Activated CD8-positive, alpha-beta memory T cell treated with anti-CD3 and anti-CD28 coated beads for 36 hours (primary cell): ENCODE data around the gene RPL6. TPM values are rescaled to one million over a fixed set of nuclear protein-coding genes. Genes with fewer than 3 reads are reported as not detected.
"Not testable (repeated sequence)": the region's sequence is repeated elsewhere in the genome, so short reads cannot be mapped to it uniquely, and the experiment has no call there.

Experiments used
- CTCF ChIA-PET: fragments of 350-600 bp; sonication (Branson Sonifier 250); formaldehyde crosslinking; loops from one replicate; lab custom pipeline; 2021; ENCODE audit warnings: antibody characterized with exemption; lab: Charles Lee
- POLR2A ChIA-PET: fragments of 350-600 bp; sonication (Branson Sonifier 250); formaldehyde crosslinking; loops from one replicate; lab custom pipeline; 2021; ENCODE audit warnings: antibody characterized with exemption; lab: Charles Lee
- total RNA-seq, 2 experiments: library from RNA; stranded (reverse); gene quantifications; one replicate each; pipeline ENCODE4 v1.2.3, GENCODE V29; 2021

RPL6 gene
- total RNA-seq, 2 experiments from 2014 or later: 1,975 to 1,992 TPM

DNA sequence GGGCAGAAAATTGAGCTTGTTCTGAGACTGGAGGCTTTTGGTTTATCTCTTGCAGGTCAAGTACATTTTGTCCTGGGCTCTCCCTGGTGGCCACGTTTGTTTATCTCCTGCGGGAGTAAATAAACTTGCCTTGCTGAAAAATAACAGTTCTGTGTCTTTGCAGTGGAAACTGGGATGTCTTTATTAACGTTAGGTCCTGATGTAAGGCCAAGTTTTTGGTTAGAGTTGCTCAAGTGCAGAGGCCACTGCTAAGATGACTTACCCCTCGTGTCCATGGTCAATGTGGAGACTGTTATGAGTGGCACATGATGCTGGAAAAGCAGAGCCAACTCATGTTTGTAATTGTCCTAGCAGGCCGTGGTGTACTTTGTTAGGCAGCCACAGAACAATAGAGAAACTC is 13.1 kb upstream of the RPL6 start:
- ChIA-PET POLR2A (no interaction called here), CTCF (interaction anchor here (0.6 kb wide), 1 partner anchor 9 kb away, joined by 4 read pairs; no protein-coding TSS in a partner anchor)

DNA sequence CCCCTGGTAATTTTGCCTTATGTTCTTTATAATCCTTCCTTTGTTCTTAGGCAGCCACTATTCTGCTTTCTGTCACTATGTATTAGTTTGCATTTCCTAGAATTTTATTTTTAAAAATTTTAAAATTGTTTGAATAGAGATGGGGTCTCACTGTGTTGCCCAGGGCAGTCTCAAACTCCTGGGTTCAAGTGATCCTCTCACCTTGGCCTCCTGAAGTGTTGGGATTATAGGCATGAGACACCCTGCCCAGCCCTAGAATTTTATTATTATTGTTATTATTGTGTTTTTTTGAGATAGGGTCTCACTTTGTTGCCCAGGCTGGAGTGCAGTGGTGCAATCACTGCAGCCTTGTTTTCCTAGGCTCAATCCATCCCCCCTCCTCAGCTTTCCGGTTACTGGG is 12.0 kb upstream of the RPL6 start:
- CTCF ChIA-PET: interaction anchor here (0.8 kb wide), 1 partner anchor 10 kb away, joined by 4 read pairs; no protein-coding TSS in a partner anchor
- POLR2A ChIA-PET: no interaction called here

DNA sequence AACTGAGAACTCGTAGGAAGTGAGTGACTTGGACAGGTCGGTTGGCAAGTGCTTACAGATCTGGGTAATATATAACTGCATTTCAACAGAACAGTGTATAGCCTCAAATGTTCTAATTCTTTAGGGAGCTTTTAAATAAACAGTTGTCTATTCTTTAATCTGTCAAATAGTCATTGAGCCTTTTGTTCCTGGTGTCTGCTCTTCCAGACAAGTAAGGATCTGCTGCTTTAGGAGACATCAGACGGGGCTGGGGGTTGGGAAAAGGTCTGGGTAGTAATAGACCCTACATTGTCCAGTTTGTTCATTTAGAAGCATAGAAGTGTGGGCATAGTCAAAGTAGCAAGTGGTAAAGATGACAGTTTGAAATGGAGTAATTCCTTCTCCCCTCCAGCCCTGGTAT is 11.3 kb upstream of the RPL6 start:
- POLR2A ChIA-PET: no interaction called here
- CTCF ChIA-PET: no interaction called here

DNA sequence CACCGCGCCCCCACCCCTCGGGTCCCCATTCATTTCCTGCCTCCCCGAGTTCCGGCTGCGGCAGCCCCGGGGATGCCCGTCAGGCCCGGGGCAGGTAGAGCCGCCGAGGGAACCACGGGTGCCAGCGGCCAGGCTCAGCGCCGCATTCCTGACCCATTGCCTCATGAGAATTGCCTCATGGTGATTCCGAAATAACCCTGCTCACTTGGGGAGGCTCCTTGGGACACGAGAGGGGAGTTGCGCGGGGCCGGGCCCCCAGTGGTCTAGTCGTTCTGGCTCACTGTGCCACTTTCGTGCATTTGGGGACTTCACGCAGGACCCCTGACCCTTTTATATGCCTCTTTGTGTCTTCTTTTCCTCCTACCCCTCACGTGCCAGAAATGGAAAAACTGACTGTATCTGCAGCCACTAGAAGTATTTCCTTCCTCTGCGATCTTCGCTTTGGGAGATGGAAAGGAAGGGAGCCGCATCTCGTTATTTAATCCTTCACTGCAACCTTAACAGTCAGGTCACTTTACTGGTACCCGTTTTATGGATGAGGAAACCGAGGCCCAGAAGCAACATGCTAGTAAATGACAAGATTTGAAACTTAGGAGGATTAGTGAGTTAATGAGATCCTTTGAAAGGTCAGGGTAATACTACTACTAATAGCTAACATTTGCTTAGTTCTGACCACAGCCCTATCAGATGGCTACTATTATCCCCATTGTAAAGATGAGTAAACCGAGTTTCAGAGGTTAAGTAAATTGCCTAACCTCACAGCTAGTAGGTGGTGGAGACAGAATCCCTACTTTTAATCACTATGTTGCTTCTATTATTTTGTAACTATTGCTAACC is 10.1 kb upstream of the RPL6 start:
- ChIA-PET CTCF (interaction anchor here (0.9 kb wide), 1 partner anchor 560 kb away, joined by 3 read pairs; no protein-coding TSS in a partner anchor), POLR2A (no interaction called here)

DNA sequence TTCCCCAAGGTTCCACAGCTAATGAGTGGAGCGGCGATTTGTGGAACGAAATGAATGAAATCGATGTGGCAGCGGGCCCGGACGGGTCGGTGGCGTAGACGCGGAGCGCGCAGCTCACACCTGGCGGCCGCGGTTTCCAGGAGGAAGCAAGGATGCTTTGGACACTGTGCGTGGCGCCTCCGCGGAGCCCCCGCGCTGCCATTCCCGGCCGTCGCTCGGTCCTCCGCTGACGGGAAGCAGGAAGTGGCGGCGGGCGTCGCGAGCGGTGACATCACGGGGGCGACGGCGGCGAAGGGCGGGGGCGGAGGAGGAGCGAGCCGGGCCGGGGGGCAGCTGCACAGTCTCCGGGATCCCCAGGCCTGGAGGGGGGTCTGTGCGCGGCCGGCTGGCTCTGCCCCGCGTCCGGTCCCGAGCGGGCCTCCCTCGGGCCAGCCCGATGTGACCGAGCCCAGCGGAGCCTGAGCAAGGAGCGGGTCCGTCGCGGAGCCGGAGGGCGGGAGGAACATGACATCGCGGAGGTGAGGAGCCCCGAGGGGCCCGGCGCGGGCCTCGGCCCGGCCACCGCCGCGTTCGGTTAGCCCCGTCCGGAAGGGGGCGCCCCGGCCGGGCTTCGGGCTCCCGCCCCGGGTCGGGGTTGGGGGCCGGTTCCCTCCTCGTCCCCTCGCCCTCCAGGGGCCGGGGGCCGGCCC is 9.3 kb upstream of the RPL6 start, which contains the start of gene PTPN11:
Gene PTPN11 (plus strand): TSS at position 340 of the 689 bp plus-strand sequence. CDS start 165 bp downstream, at position 505.
- CTCF ChIA-PET: no interaction called here

DNA sequence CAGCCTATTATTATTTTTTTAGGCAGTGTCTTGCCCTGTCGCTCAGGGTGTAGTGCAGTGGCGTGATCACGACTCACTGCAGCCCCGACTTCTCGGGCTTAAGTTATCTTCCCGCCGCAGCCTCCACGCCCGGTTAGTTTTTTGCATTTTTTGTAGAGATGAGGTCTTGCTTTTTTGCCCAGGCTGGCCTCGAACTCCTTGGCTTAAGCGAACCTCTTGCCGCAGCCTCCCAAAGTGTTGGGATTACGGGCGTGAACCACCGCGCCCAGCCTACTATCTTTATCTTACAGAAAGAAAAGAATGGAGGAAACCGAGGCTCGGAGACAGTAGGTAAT is 8.8 kb upstream of the RPL6 start:
- ChIA-PET CTCF (interaction anchor here (1.3 kb wide), 1 partner anchor 18 kb away, joined by 3 read pairs; no protein-coding TSS in a partner anchor), POLR2A (no interaction called here)

More for the DNA sequence above, 9.3 kb upstream of the RPL6 start, which contains the start of gene PTPN11:
- POLR2A ChIA-PET: no interaction called here

DNA sequence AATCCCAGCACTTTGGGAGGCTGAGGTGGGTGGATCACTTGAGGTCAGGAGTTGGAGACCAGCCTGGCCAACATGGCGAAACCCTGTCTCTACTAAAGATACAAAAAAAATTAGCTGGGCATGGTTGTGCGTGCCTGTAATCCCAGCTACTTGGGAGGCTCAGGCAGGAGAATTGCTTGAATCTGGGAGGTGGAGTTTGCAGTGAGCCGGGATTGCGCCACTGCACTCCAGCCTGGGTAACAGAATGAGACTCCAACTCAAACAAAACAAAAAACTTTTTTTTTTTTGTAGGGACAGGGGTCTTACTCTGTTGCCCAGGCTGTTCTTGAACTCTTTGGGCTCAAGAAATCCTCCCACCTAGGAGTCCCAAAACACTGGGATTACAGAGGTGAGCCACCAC is 6.1 kb upstream of the RPL6 start:
- CTCF ChIA-PET, POLR2A ChIA-PET: not testable (repeated sequence)

DNA sequence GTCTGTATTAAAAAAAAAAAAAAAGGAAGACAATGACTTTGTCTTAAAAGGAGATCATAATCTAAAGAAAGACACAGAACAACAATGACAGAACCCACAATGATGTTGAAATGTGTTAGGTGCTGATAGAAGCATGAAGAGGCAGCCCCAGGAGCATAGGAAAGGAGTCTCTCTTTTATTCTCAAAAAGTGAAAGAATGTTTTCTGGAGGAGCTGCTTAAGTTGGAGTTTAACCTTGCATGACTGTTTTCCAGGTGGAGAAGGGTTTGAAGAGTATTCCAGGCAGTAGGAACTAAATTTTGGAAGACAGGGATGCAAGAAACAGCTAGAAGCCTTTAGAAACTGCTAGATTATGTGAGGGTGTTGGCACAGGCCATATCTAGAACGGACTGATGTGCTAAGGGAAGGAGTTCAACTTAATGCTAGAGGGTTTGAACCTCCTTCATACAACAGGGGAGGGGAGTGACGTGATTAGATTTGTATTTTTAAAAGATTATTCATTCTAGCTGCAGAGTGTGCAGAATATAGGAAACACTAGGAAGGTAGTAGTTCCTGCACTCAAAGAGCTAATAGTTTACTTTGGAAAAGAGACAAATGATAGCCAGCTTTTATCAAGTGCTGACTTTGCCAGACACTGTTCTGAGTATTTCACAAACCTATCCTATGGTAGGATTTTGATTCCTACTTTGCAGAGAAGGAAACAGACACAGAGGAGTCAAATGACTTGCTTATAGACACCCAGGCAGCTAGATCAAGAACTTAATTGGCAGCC is 4.6 kb upstream of the RPL6 start:
- POLR2A ChIA-PET: no interaction called here
- CTCF ChIA-PET: interaction anchor here (0.7 kb wide), 1 partner anchor 8 kb away, joined by 4 read pairs; no protein-coding TSS in a partner anchor

DNA sequence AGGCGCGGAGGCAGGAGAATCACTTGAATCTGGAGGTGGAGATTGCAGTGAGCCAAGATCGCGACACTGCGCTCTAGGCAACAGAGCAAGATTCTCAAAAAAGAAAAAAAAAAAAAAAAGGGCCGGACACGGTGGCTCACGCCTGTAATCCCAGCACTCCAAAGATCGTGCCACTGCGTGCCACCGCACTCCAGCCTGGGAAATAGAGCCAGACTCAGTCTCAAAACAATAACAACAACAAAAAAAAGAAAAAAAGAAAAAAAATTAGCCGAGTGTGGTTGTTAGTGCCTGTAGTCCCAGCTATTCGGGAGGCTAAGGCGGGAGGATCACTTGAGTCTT is 470 bp upstream of the RPL6 start:
- ChIA-PET POLR2A (interaction anchor here (0.6 kb wide), 2 partner anchors 7 to 10 kb away, joined by 3 read pairs; no protein-coding TSS in a partner anchor), CTCF (interaction anchor here (1.0 kb wide), 1 partner anchor 560 kb away, joined by 4 read pairs; no protein-coding TSS in a partner anchor)

DNA sequence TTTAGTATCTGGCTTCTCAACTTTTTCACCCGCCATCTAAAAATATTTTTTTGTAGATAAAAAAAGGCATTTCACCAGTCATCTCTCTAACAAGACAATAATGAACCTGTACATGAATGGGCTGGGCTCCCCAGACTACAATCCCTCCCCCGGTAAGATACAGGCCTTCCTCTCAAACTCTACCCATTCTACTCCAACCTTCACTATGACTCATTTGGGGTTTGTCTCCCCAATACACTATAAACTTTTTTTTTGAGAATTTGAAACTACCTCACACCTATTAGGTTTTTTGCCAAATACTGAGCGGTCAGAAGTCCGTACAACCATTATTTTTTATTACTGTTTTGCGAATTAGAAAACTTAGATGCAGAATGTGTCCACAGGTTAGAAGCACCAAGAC is 784 bp downstream of the RPL6 start:
- ChIA-PET POLR2A (interaction anchor here (0.8 kb wide), 1 partner anchor 300 kb away, joined by 7 read pairs; no protein-coding TSS in a partner anchor), CTCF (no interaction called here)

DNA sequence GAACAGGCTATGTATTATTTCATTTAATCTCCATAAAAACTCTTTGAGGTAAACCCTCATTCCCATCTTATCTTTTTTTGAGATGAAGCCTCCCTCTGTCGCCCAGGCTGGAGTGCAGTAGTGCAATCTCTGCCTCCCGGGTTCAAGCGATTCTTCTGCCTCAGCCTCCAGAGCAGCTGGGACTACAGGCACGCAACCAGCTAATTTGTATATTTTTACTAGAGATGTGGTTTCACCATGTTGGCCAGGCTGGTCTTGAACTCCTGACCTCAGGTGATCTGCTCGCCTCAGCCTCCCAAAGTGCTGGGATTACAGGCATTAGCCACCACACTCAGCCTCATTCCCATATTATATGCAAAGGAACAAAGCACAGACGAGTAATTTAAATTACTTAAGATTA is 1.7 kb downstream of the RPL6 start:
- POLR2A ChIA-PET, CTCF ChIA-PET: not testable (repeated sequence)

DNA sequence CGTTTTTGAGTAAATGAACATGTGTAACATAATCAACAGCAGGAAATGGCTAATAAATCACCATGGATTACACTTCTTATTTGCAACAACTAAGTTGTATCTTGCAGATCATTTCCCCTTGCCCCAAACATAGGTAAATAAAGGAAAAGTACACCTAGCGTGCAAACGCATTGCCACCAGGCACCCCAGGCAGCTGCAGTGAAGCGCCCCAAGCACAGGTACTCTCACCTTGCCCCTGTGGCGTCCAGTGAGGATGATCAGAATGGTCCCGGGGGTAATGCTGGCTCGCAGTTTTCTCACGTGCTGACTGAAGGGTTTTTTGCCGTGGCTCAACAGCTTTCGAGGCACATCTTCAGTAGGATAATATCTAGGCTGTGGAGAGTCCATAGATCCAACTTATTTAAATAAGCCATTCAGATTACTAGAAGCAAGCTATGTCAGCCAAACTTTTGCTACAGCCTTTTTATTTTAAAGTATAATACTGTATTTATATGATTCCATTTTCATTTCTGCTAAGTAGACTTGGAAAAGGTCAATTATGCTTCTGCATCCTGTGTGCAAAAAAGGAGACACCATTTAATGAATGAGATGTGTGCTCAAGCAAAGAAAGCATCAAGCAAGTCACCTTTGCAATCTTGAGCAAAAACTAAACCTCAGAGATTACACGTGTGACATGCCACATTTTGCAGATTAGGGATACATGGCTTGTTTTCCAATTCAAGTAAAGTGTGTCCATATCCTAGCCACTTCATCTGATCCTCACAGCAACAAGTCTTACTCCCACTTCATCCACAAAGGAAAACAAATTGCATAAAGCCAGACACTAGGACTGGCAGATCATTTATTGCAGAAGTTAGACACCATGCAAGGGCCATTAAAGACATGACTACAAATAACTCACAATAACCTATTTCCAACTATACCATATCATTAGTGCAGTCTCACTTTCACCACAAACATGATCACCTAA is 2.6 kb downstream of the RPL6 start:
- CTCF ChIA-PET: no interaction called here
- POLR2A ChIA-PET: no interaction called here

DNA sequence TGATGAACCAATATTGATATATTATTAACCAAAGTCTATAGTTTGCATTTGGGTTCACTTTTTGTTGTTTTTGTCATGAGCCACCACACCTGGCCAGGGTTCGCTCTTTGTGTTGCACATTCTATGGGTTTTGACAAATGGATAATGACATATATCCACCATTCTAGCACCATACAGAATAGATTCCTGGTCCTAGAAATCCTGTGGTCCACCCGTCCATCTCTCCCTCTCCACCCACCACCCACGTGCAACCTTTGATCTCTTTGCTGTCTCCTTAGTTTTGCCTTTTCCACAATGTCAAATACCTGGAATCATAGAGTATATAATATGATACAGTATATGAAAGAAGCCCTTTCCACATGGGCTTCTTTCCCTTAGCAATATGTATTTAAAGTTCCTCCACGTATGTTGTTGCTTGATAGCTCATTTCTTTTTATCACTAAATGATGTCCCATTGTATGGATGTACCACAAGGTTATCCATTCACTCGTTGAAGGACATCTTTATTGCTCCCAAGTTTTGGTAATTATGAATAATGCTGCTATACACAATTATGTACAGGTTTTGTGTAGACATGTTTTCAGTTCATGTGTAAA is 7.4 kb downstream of the RPL6 start:
- CTCF ChIA-PET: interaction anchor here (0.9 kb wide), 1 partner anchor 14 kb away, joined by 3 read pairs; no protein-coding TSS in a partner anchor
- POLR2A ChIA-PET: interaction anchor here (0.7 kb wide), 1 partner anchor 10 kb away, joined by 4 read pairs; no protein-coding TSS in a partner anchor

DNA sequence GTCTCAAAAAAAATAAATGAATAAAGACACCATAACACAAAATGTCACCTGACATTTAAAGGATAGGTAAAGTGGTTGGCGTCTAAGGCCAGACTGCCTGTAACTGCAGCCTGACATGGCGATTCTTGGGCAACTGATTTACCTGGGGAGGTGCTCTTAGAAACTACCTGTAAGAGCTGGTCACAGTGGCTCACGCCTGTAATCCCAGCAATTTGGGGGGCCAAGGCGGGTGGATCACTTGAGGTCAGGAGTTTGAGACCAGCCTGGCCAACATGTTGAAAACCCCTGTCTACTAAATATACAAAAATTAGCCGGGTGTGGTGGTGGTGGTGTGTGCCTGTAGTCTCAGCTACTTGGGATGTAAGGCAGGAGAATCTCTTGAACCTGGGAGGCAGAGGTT is 8.4 kb downstream of the RPL6 start:
- ChIA-PET CTCF (interaction anchor here (0.9 to 1.3 kb wide), 2 partner anchors 14 to 16 kb away, joined by 3 read pairs; no protein-coding TSS in a partner anchor), POLR2A (interaction anchor here (0.6 to 1.0 kb wide), 4 partner anchors 9 to 163 kb away, joined by 3 to 4 read pairs (median 3); no protein-coding TSS in a partner anchor)

DNA sequence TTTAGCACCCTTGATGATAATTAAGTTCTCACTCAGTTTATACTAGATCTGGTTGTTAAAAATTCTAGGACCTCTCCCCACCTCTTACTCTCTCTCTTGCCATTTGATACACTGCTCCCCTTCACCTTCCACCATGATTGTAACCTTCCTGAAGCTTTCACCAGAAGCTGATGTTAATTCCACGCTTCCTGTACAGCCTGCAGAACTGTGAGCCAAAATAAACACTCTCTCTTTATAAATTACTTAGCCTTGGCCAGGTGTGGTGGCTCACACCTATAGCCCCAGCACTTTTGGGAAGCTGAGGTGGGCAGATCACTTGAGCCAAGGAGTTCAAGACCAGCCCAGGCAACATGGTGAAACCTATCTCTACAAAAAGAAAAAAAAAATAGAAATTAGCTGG is 16.1 kb downstream of the RPL6 start:
- CTCF ChIA-PET: interaction anchor here (0.8 kb wide), 1 partner anchor 10 kb away, joined by 3 read pairs; no protein-coding TSS in a partner anchor
- POLR2A ChIA-PET: no interaction called here

DNA sequence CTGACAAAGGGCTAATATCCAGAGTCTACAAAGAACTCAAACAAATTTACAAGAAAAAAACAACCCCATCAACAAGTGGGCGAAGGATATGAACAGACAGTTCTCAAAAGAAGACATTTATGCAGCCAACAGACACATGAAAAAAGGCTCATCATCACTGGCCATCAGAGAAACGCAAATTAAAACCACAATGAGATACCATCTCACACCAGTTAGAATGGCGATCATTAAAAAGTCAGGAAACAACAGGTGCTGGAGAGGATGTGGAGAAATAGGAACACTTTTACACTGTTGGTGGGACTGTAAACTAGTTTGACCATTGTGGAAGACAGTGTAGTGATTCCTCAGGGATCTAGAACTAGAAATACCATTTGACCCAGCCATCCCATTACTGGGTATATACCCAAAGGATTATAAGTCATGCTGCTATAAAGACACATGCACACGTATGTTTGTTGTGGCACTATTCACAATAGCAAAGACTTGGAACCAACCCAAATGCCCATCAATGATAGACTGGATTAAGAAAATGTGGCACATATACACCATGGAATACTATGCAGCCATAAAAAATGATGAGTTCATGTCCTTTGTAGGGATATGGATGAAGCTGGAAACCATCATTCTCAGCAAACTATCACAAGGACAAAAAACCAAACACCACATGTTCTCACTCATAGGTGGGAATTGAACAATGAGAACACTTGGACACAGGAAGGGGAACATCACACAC is 19.3 kb downstream of the RPL6 start:
- POLR2A ChIA-PET, CTCF ChIA-PET: not testable (repeated sequence)

DNA sequence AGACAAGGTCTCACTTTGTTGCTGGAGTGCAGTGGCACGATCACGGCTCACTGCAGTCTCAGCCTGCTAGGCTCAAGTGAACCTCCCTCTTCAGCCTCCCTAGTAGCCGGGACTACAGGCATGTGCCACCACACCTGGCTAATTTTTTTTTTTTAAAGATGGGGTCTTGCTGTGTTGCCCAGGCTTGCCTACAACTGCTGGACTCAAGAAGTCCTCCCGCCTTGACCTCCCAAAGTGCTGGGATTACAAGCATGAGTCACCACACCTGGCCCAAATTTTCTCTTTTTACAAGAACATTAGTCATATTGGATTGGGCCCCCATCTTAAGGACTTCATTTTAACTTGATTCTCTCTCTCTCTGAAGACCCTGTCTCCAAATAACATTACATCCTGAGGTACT is 20.2 kb downstream of the RPL6 start:
- ChIA-PET CTCF (no interaction called here), POLR2A (no interaction called here)
